Activated T-helper 9 cell treated with anti-CD3 and anti-CD28 coated beads, Interleukin-2, amount 50 U/mL, for 16 hours (primary cell): ENCODE data around the gene RAB44.

Experiments
- DNase-seq: peaks from one replicate; pipeline ENCODE4 v3.0.0-alpha.2; 2020; ENCODE audit warnings: low read depth

RAB44 gene

GRCh38 chr6:36772397-36772796 lies 74.8 kb downstream of the RAB44 start:
- no peak for DNase-seq

GRCh38 chr6:36774331-36774730 lies 76.7 kb downstream of the RAB44 start:
- DNase-seq = no peak

GRCh38 chr6:36776167-36776566 lies 78.5 kb downstream of the RAB44 start:
- DNase-seq = no peak

DNA sequence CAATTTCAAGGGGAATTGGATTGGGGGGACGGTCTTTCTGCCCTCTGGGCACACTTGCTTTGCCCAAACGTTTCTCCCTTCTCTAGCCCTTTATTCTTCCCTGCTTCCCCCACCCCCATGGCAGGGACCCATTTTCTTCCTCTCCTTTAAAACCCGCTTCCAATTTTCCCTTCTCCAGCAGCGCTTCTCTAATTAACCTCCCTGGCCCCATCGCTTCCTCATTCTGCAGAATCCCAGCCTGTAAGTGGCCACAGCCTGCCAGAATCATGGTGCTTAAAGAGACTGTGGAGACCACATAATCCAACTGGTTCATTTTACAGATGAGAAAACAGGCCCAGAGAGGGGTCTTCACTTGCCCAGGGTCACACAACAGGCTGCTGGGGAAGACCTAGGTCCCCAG lies 80.2 kb downstream of the RAB44 start:
- DNase-seq = no peak

DNA sequence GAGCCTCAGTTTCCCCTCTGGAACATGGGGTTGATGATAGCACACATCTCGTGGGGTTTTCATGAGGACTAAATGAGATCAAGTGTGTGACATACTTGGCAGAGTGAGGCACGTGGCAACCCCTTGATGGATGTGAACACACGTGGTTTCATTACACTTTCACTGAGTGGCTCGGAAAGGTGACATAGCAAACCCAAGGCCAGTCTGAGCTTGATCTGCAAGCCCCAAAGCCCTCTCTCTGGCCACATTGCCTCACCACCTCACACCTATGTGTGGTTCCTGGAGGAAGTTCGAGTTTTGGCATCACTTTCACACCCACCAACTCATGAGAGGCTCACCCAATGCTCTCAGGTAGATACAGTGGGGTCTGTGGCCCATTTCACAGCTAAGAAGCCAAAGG lies 81.6 kb downstream of the RAB44 start:
- DNase-seq = no peak

DNA sequence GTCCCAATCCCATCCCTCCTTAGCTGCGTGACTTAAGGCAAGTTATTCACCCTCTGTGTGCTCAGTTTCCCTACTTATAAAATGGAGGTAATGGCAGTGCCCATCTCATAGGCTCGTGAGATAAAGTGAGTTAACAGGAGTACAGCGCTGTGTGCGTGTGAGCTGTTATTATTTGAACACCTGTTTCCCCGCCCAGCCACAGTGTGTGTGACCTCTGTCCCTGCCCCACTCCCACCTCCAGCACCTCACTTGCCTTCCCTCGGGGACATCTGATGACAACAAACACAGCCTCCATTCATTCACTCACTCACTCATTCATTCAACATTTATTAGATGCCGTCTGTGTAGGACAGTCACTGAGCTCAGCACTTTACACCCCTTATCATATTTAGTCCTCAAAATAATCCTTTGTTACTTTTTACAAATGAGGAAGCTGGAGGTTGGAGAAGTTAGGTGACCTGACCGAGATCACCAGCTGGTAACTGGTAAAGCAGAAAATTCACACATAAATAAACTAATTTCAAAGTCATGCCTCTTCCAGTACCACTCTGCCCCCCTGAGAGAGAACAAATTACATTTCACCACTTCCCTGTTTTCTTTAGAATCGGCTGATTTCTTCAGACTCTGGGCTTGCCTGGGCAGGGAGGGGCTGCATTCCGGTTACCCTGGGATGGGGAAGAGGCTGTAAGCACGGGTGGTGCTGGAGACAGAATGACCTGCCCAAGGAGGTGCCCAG lies 83.0 kb downstream of the RAB44 start:
- DNase-seq = no peak

GRCh38 chr6:36781669-36782068 lies 84.0 kb downstream of the RAB44 start:
- no peak for DNase-seq
